ENCODE results near the gene ATP23.

The ATP23 gene

GRCh38 chr12:57998251-57998650, 56.9 kb downstream of the ATP23 start:
- no peak overlapping the region for H3K4me3 ChIP-seq (ENCODE audit: low read depth, low read length)
- no peak for TF ChIP-seq CTCF (IDR thresholded peaks at IDR 0.05; ENCODE audit: low read depth, low read length)

GRCh38 chr12:58000499-58000898, 59.1 kb downstream of the ATP23 start:
- TF ChIP-seq CTCF (IDR thresholded peaks at IDR 0.05; ENCODE audit: low read depth, low read length) = no peak
- H3K4me3 ChIP-seq (ENCODE audit: low read depth, low read length) = no peak overlapping the region

- no peak for TF ChIP-seq CTCF (IDR thresholded peaks at IDR 0.05; ENCODE audit: low read depth, low read length)
- H3K4me3 ChIP-seq (ENCODE audit: low read depth, low read length) = no peak overlapping the region
Observed at GRCh38 chr12:58007875-58008274, 66.5 kb downstream of the ATP23 start.

- no peak for TF ChIP-seq CTCF (IDR thresholded peaks at IDR 0.05; ENCODE audit: low read depth, low read length)
- H3K4me3 ChIP-seq (ENCODE audit: low read depth, low read length) = no peak overlapping the region
Observed at GRCh38 chr12:58008634-58009033, 67.3 kb downstream of the ATP23 start.

Data from WI38 (cell line).